ENCODE measurements around the gene MUC20.
"Not testable (repeated sequence)": the region's sequence is repeated elsewhere in the genome, so short reads cannot be mapped to it uniquely, and the experiment has no call there.

MUC20 gene

GRCh38 chr3:195720831-195721506 is at the start of gene MUC20:
MUC20 (plus strand) TSS chr3:195720978; CDS start chr3:195721008, 30 bp downstream.
- DNase-seq (ENCODE audit: low spot score): not testable (repeated sequence)

GRCh38 chr3:195671283-195671682 is 49.5 kb upstream of the MUC20 start:
- not testable (repeated sequence) for DNase-seq (ENCODE audit: low spot score)

GRCh38 chr3:195673711-195674110 is 47.1 kb upstream of the MUC20 start:
- DNase-seq (ENCODE audit: low spot score): not testable (repeated sequence)

GRCh38 chr3:195678391-195679015 is 42.3 kb upstream of the MUC20 start:
- not testable (repeated sequence) for DNase-seq (ENCODE audit: low spot score)

GRCh38 chr3:195680690-195681089 is 40.1 kb upstream of the MUC20 start:
- DNase-seq (ENCODE audit: low spot score): not testable (repeated sequence)

- DNase-seq (ENCODE audit: low spot score): not testable (repeated sequence)
Measured at GRCh38 chr3:195681458-195682103, 39.2 kb upstream of the MUC20 start.

- DNase-seq (ENCODE audit: low spot score): peak; percentile 1
Measured at GRCh38 chr3:195682104-195682742, 38.6 kb upstream of the MUC20 start.

- DNase-seq (ENCODE audit: low spot score): peak; percentile 2
Measured at GRCh38 chr3:195683722-195684526, 36.9 kb upstream of the MUC20 start.

GRCh38 chr3:195684527-195685257 is 36.1 kb upstream of the MUC20 start:
- not testable (repeated sequence) for DNase-seq (ENCODE audit: low spot score)

GRCh38 chr3:195686537-195687208 is 34.1 kb upstream of the MUC20 start:
- not testable (repeated sequence) for DNase-seq (ENCODE audit: low spot score)

- peak; percentile 86 for DNase-seq (ENCODE audit: low spot score)
Measured at GRCh38 chr3:195687209-195687760, 33.5 kb upstream of the MUC20 start.

- not testable (repeated sequence) for DNase-seq (ENCODE audit: low spot score)
Measured at GRCh38 chr3:195688471-195689183, 32.2 kb upstream of the MUC20 start.

GRCh38 chr3:195689184-195690070 is 31.4 kb upstream of the MUC20 start:
- not testable (repeated sequence) for DNase-seq (ENCODE audit: low spot score)

GRCh38 chr3:195690951-195691350 is 29.8 kb upstream of the MUC20 start:
- no peak for DNase-seq (ENCODE audit: low spot score)

- DNase-seq (ENCODE audit: low spot score): not testable (repeated sequence)
Measured at GRCh38 chr3:195691596-195692353, 29.0 kb upstream of the MUC20 start.

GRCh38 chr3:195692354-195692685 is 28.5 kb upstream of the MUC20 start:
- no peak for DNase-seq (ENCODE audit: low spot score)

- DNase-seq (ENCODE audit: low spot score): no peak
Measured at GRCh38 chr3:195692781-195693427, 27.9 kb upstream of the MUC20 start.
